ENCODE results near the gene PDE5A.
"Not testable (repeated sequence)": the region's sequence is repeated elsewhere in the genome, so short reads cannot be mapped to it uniquely, and the experiment has no call there.

The PDE5A gene

GRCh38 chr4:119479835-119480234 lies 148.8 kb downstream of the PDE5A start:
- no peak for DNase-seq (ENCODE audit: low read depth, low spot score)

DNA sequence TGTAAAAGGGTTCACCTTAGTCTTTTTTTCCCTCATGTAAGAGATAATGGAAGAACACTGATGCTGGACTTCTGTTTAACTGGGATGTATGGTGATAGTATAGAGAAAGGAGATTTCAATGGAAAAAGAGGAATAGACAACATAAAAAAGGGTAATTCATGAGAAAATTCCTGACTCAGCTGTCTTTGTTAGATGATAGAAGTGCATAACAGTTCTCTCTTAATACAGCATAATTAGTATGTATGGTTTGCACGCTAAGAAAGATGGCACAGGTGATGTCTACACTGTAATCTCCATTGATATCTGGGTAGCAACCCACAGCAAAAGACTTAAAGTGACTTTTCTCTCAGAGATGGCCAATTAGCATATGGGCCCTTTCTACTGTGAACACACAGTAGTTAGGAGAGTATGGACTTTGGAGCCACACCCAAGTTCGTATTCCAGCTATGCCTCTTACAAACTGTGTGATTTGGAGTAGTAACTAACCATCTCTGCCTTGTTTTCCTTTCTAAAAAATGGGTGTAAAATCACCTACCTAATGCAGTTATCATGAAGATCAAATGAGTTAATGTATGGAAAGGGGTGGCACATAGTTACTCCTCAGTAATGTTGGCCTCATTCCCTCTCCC lies 149.3 kb downstream of the PDE5A start:
- H3K27ac ChIP-seq: no peak overlapping the region
- no peak for DNase-seq (ENCODE audit: low read depth, low spot score)

More at GRCh38 chr4:119479835-119480234, 148.8 kb downstream of the PDE5A start:
- H3K27ac ChIP-seq: no peak overlapping the region

GRCh38 chr4:119478446-119479179 lies 150.0 kb downstream of the PDE5A start:
- no peak for DNase-seq (ENCODE audit: low read depth, low spot score)

GRCh38 chr4:119477412-119478053 lies 151.1 kb downstream of the PDE5A start:
- H3K27ac ChIP-seq: no peak overlapping the region
- DNase-seq (ENCODE audit: low read depth, low spot score): no peak

More at GRCh38 chr4:119478446-119479179, 150.0 kb downstream of the PDE5A start:
- H3K27ac ChIP-seq: no peak overlapping the region

- no peak overlapping the region for H3K27ac ChIP-seq
- no peak for DNase-seq (ENCODE audit: low read depth, low spot score)
Measured at GRCh38 chr4:119471259-119471658, 157.3 kb downstream of the PDE5A start.

GRCh38 chr4:119470737-119471063 lies 157.9 kb downstream of the PDE5A start:
- not testable (repeated sequence) for DNase-seq (ENCODE audit: low read depth, low spot score); H3K27ac ChIP-seq

DNA sequence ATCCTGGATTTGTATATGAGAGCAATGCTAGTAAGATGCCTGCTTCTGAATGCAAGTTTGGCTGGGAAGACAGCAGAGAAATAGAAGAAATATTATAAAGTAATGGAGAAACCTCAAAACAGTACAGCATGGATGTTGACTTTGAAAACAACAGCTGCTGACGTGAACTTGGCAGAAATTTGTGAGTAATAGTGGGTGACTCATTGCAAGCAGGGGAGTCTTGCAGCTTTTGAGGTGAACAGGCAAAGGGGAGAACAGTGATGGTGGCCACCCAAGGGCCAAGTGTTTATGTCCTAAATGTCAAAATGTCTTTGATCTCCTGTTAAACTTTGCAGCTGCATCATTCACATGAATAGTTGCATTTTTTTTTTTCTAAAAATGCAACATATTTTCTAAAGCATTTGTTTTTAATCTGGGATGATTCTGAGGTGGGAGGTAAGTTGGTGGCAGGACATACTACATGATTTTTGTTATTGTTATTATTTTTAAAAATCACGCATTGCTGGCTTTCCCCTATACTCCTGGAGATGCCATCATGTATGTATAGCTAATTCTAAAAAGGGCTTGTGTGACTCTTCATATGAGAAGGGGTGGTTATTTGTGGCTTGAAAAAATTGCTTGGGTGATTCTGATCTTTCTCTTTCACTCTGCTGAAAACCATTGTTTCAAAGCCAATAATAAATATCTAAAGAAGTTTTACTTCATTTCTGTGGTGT lies 158.4 kb downstream of the PDE5A start:
- H3K27ac ChIP-seq; DNase-seq (ENCODE audit: low read depth, low spot score): not testable (repeated sequence)

GRCh38 chr4:119469039-119469438 lies 159.6 kb downstream of the PDE5A start:
- DNase-seq (ENCODE audit: low read depth, low spot score); H3K27ac ChIP-seq: not testable (repeated sequence)

- DNase-seq (ENCODE audit: low read depth, low spot score); H3K27ac ChIP-seq: not testable (repeated sequence)
Measured at GRCh38 chr4:119462733-119463132, 165.9 kb downstream of the PDE5A start.

DNA sequence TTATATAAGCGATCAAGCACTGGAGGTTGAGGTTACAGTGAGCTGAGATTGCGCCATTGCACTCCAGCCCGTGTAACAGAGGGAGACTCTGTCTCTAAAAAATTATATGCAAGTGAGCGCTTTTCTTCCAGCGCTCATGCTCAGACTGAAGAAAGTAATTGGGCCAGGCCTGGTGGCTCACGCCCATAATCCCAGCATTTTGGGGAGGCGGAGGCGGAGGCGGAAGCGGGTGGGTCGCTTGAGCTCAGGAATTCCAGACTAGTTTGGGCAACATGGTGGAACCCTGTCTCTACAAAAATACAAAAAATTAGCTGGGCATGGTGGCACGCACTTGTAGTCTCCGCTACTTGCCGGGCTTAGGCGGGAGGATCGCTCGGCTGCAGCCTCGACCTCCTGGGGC lies 172.9 kb downstream of the PDE5A start:
- DNase-seq (ENCODE audit: low read depth, low spot score): not testable (repeated sequence)
- peak overlapping the region; percentile 61 for H3K27ac ChIP-seq

GRCh38 chr4:119454491-119455270 lies 173.9 kb downstream of the PDE5A start:
- H3K27ac ChIP-seq: peak overlapping the region; percentile 61
- peak; percentile 94 for DNase-seq (ENCODE audit: low read depth, low spot score)

GRCh38 chr4:119454151-119454490 lies 174.5 kb downstream of the PDE5A start:
- DNase-seq (ENCODE audit: low read depth, low spot score): not testable (repeated sequence)
- peak overlapping the region; percentile 61 for H3K27ac ChIP-seq

GRCh38 chr4:119453286-119453685 lies 175.3 kb downstream of the PDE5A start:
- DNase-seq (ENCODE audit: low read depth, low spot score); H3K27ac ChIP-seq: not testable (repeated sequence)

GRCh38 chr4:119449851-119450250 lies 178.8 kb downstream of the PDE5A start:
- not testable (repeated sequence) for DNase-seq (ENCODE audit: low read depth, low spot score); H3K27ac ChIP-seq
